PFSK-1 (cell line): Measurements from ENCODE around the gene STPG2.

Experiments
- FOXP2 ChIP-seq: optimal IDR thresholded peaks from 2 replicates; pipeline ENCODE3; 2011; ENCODE audit warnings: borderline replicate concordance, control low read depth, inconsistent platforms; ENCODE audit not compliant: insufficient read depth; ENCODE audit errors: extremely low read length, extremely low read depth
- POLR2AphosphoS5 ChIP-seq: IDR thresholded peaks from 2 replicates; pipeline ENCODE4 v1.6.1; 2012; ENCODE audit warnings: low read depth, mild to moderate bottlenecking, control low read depth, low read length, moderate library complexity
- REST ChIP-seq, 2 experiments: IDR thresholded peaks; 2 replicates each; pipeline versions ENCODE4 v1.6.1 to v1.8.0; 2011 to 2012; ENCODE audit warnings: low read depth in 2 of 2, low read length in 2 of 2, control low read depth in 1 of 2, inconsistent platforms in 1 of 2, mild to moderate bottlenecking in 1 of 2, moderate library complexity in 1 of 2; ENCODE audit not compliant: insufficient read depth in 1 of 2
- SIN3A ChIP-seq: IDR thresholded peaks from 2 replicates; pipeline ENCODE4 v1.6.1; 2012; ENCODE audit warnings: mild to moderate bottlenecking, low read length, moderate library complexity, borderline replicate concordance; ENCODE audit not compliant: insufficient read depth
- TAF1 ChIP-seq: IDR thresholded peaks from 2 replicates; pipeline ENCODE4 v1.6.1; 2012; ENCODE audit warnings: low read length, control low read depth, borderline replicate concordance; ENCODE audit not compliant: insufficient read depth

- TF ChIP-seq POLR2AphosphoS5 = no peak
- no peak for TF ChIP-seq REST (IDR thresholded peaks at IDR 0.05; ENCODE audit: insufficient read depth in 1 of 2, low read depth in 2 of 2, low read length in 2 of 2)
- TF ChIP-seq TAF1 = no peak
- TF ChIP-seq SIN3A = no peak
- no peak for TF ChIP-seq FOXP2
Observed at GRCh38 chr4:98093662-98094061, 49.6 kb downstream of the STPG2 start.
